SU-DHL-6 (cell line): Measurements from ENCODE around the gene PMFBP1.

Experiments used
- H2AFZ ChIP-seq: fragments of 200-600 bp; sonication (generic); 2 replicates; pipeline ENCODE4 v1.6.1; 2014; ENCODE audit warnings: low read depth, mild to moderate bottlenecking, moderate library complexity, mixed read lengths, antibody characterized with exemption, low read length; ENCODE audit not compliant: severe bottlenecking
- H3F3A ChIP-seq: fragments of 200-600 bp; shearing (Covaris generic); 2 replicates; pipeline ENCODE4 v1.6.0; 2016; ENCODE audit warnings: antibody characterized with exemption, mild to moderate bottlenecking; ENCODE audit not compliant: insufficient read depth
- H3K27ac ChIP-seq: fragments of 200-600 bp; sonication (generic); 2 replicates; pipeline ENCODE4 v1.5.1; 2016; ENCODE audit warnings: low read depth, mild to moderate bottlenecking, low read length, moderate library complexity, mixed read lengths
- H3K27me3 ChIP-seq: fragments of 200-600 bp; sonication (generic), shearing (Covaris generic); 2 replicates; pipeline ENCODE4 v1.6.0; 2014; ENCODE audit warnings: mild to moderate bottlenecking, low read length
- H3K36me3 ChIP-seq: fragments of 200-600 bp; sonication (generic); 2 replicates; pipeline ENCODE4 v1.6.1; 2014; ENCODE audit warnings: mild to moderate bottlenecking, low read length, mixed read lengths
- H3K4me2 ChIP-seq: fragments of 300-600, 200-600 bp; shearing (Covaris generic), sonication (generic); 2 replicates; pipeline ENCODE4 v1.6.0; 2014; ENCODE audit warnings: low read length, low read depth, mild to moderate bottlenecking; ENCODE audit not compliant: poor library complexity, severe bottlenecking
- H3K4me3 ChIP-seq: fragments of 200-600 bp; sonication (generic); 2 replicates; pipeline ENCODE4 v1.5.1; 2014; ENCODE audit warnings: antibody characterized with exemption, low read length, mild to moderate bottlenecking, mixed read lengths; ENCODE audit not compliant: insufficient read depth, poor library complexity, severe bottlenecking
- H3K79me2 ChIP-seq: fragments of 200-600 bp; sonication (generic); 2 replicates; pipeline ENCODE4 v1.6.1; 2014; ENCODE audit warnings: mild to moderate bottlenecking, low read length, moderate library complexity; ENCODE audit not compliant: insufficient read depth
- H3K9ac ChIP-seq: fragments of 200-600 bp; sonication (generic); 2 replicates; pipeline ENCODE4 v1.7.0; 2014; ENCODE audit warnings: mild to moderate bottlenecking, low read length
- H3K9me2 ChIP-seq: fragments of 200-600 bp; sonication (generic); replicated peaks from 2 replicates; pipeline ENCODE4 v1.6.1; 2014; ENCODE audit warnings: low read length; ENCODE audit not compliant: insufficient read depth
- H3K9me3 ChIP-seq: fragments of 200-600 bp; sonication (generic); 2 replicates; pipeline ENCODE4 v1.6.1; 2014; ENCODE audit warnings: low read length, mixed read lengths; ENCODE audit not compliant: insufficient read depth
- H4K20me1 ChIP-seq: fragments of 200-600 bp; sonication (generic); 2 replicates; pipeline ENCODE4 v1.6.1; 2014; ENCODE audit warnings: low read depth, mild to moderate bottlenecking, antibody characterized with exemption, low read length, moderate library complexity, mixed read lengths
- EZH2phosphoT487 ChIP-seq: fragments of 200-600 bp; sonication (generic), shearing (Covaris generic); conservative IDR thresholded peaks from 2 replicates; pipeline ENCODE4 v1.6.1; 2018; ENCODE audit warnings: mild to moderate bottlenecking, antibody characterized with exemption, low read length, moderate library complexity, mixed read lengths
- TF ChIP-seq, protein P1 (sequence below): fragments of 200-600 bp; sonication (generic); IDR thresholded peaks from one replicate; pipeline ENCODE4 v1.5.1; 2017; ENCODE audit warnings: antibody characterized with exemption, mild to moderate bottlenecking, low read length, moderate library complexity; ENCODE audit not compliant: insufficient read depth, poor library complexity, severe bottlenecking

The PMFBP1 gene

DNA sequence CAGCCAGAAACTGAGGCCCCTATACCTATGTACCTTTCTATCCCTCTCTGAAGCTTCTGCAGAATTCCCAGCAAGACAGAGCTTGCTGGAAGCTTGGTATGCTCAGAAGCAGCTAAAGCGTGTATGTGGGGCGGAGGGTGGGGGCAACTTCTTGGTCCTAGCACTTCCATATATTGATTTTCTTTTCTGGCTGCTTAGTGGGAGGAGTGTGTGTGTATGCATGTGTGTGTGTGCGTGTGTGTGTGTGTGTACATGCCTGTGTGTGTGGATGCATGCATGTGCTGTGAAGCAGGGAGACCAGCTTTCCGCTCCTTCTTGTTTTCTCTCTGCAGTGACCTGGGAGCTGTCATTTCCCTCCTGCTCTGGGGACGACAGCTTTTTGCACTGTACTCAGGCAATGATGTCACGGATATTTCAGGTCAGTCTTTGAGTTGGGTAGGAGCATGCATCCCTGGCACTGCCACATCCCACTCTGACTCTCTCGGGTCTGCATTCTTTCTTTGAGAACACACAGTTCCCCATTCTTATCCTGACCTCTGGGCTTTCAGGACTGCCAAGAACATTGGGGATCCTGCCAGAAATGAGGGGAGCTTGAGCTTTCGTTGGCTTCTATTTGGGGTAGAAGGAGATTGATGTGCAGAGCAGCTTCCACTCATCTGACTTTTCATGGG is 98.3 kb downstream of the PMFBP1 start:
- Histone ChIP-seq H3K4me3 (no peak overlapping the region), H3K27me3 (no peaks in the 10 kb centered on the region), H4K20me1 (no peaks in the 10 kb centered on the region), H3K9me2 (no peaks in the 10 kb centered on the region), H3K9me3 (no peaks in the 10 kb centered on the region), H3K9ac (no peak overlapping the region), H3F3A (no peaks in the 10 kb centered on the region), H3K36me3 (no peaks in the 10 kb centered on the region), H3K79me2 (no peaks in the 10 kb centered on the region), H3K27ac (no peak overlapping the region), H3K4me2 (no peak overlapping the region), H2AFZ (no peak overlapping the region)
- TF ChIP-seq, protein P1, sequence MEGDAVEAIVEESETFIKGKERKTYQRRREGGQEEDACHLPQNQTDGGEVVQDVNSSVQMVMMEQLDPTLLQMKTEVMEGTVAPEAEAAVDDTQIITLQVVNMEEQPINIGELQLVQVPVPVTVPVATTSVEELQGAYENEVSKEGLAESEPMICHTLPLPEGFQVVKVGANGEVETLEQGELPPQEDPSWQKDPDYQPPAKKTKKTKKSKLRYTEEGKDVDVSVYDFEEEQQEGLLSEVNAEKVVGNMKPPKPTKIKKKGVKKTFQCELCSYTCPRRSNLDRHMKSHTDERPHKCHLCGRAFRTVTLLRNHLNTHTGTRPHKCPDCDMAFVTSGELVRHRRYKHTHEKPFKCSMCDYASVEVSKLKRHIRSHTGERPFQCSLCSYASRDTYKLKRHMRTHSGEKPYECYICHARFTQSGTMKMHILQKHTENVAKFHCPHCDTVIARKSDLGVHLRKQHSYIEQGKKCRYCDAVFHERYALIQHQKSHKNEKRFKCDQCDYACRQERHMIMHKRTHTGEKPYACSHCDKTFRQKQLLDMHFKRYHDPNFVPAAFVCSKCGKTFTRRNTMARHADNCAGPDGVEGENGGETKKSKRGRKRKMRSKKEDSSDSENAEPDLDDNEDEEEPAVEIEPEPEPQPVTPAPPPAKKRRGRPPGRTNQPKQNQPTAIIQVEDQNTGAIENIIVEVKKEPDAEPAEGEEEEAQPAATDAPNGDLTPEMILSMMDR = no peak
- TF ChIP-seq EZH2phosphoT487 = no peak

DNA sequence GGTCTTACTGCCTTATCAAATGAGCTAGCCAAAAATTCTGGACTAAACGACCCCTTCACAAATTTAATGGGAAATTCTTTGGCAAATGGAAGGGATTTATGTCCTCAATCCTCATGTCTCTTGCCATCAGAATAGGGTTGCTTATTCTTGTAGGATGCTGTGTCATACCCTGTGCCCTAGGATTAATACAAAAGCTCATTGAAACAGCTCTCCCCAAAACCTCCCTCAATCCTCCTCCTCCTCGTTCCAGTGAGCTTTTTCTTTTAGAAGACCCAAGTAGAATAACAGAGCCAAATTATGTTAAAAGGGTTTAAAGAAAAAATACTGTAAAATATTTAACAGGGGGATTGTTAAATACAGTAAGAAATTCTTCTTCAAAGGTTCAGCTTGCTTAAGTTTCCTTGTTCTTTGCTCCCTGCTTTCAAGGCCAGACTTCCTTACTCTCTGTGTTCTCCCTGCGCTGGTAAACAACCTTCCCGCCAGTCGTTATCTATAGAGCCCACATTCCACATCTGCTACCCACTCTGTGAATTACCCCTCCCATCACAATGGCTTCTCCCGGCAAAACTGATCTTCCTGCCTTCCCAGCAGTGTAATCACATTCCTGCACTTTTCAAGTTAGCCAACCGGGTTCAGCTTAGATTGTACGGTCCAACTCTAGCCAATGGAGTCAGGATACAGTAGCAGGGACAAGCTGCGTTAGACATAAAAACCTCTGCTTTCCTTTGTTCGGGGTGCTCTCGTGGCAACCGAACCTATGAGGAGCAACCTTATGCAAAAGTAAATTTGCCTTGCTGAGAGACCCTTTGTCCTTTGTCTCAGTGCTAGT is 99.2 kb downstream of the PMFBP1 start:
- Histone ChIP-seq H3K9me2 (no peaks in the 10 kb centered on the region), H3K27ac (no peak overlapping the region), H3K9ac (no peak overlapping the region), H3K9me3 (no peaks in the 10 kb centered on the region), H2AFZ (no peak overlapping the region), H3F3A (no peaks in the 10 kb centered on the region), H3K4me3 (no peak overlapping the region), H3K27me3 (no peaks in the 10 kb centered on the region), H3K4me2 (no peak overlapping the region), H3K36me3 (no peaks in the 10 kb centered on the region), H3K79me2 (no peaks in the 10 kb centered on the region), H4K20me1 (no peaks in the 10 kb centered on the region)
- no peak for TF ChIP-seq EZH2phosphoT487
- TF ChIP-seq, protein P1 = no peak
